Transverse colon (tissue), 3 donors: ENCODE measurements around the gene DLG2.

Source experiments
- EP300 ChIP-seq: sonication (generic); formaldehyde crosslinking; IDR thresholded peaks from one replicate; pipeline ENCODE4 v1.6.1; 2017; ENCODE audit warnings: antibody characterized with exemption, low read depth
- POLR2A ChIP-seq: fragments of 450-650 bp; IDR thresholded peaks from one replicate; pipeline ENCODE4 v1.6.1; 2016; ENCODE audit warnings: antibody characterized with exemption, mild to moderate bottlenecking, moderate library complexity
- TF ChIP-seq, protein P1 (sequence below), 5 experiments: fragments of 200-600 bp in 3 of 5; fragments of 450-650 bp in 2 of 5; sonication (generic) in 3 of 5; IDR thresholded peaks; 1 replicate in 2 of 5; 2 replicates in 3 of 5; pipeline ENCODE4 v1.5.1; 2016 to 2017; ENCODE audit warnings: antibody characterized with exemption in 5 of 5, inconsistent platforms in 3 of 5, mild to moderate bottlenecking in 2 of 5, moderate library complexity in 1 of 5

- TF ChIP-seq, protein P1, sequence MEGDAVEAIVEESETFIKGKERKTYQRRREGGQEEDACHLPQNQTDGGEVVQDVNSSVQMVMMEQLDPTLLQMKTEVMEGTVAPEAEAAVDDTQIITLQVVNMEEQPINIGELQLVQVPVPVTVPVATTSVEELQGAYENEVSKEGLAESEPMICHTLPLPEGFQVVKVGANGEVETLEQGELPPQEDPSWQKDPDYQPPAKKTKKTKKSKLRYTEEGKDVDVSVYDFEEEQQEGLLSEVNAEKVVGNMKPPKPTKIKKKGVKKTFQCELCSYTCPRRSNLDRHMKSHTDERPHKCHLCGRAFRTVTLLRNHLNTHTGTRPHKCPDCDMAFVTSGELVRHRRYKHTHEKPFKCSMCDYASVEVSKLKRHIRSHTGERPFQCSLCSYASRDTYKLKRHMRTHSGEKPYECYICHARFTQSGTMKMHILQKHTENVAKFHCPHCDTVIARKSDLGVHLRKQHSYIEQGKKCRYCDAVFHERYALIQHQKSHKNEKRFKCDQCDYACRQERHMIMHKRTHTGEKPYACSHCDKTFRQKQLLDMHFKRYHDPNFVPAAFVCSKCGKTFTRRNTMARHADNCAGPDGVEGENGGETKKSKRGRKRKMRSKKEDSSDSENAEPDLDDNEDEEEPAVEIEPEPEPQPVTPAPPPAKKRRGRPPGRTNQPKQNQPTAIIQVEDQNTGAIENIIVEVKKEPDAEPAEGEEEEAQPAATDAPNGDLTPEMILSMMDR (IDR thresholded peaks at IDR 0.05), result no peak
- TF ChIP-seq POLR2A (no peak), EP300 (no peak)
Observed at GRCh38 chr11:83938148-83938547, 1689.0 kb downstream of the DLG2 start.
